Pancreas (tissue), 10 donors: ENCODE results near the gene MRPS33. TPM values are rescaled to one million over a fixed set of nuclear protein-coding genes. Genes with fewer than 3 reads are reported as not detected.
A peak's percentile ranks its signal among the peaks of the same experiment; 100 is the strongest.
"Not testable (repeated sequence)": the region's sequence is repeated elsewhere in the genome, so short reads cannot be mapped to it uniquely, and the experiment has no call there.

Experiments
- ATAC-seq, 4 donors: fragments of 200-7000 bp; cut with Tn5 transposase; one replicate each; pipeline versions ENCODE4 v1.8.0 to v1.9.1; 2020; ENCODE audit warnings: mild to moderate bottlenecking in 4 of 4, moderate library complexity in 4 of 4
- DNase-seq, 6 donors: peaks; one replicate each; pipeline ENCODE4 v3.0.0-alpha.2; 2020
- FAIRE-seq: peaks from 2 replicates; lab custom pipeline; 2012; peaks lifted over from hg19 to GRCh38; lab: Jason Lieb, UNC
- H3K27ac ChIP-seq, 4 donors: fragments of 200-600 bp; sonication (generic); 1 replicate in 3 of 4; 2 replicates in 1 of 4; pipeline versions ENCODE4 v1.5.0 to v1.8.0; 2020
- H3K27me3 ChIP-seq, 4 donors: fragments of 200-600 bp; one replicate each; pipeline ENCODE4 v1.8.0; 2021
- H3K36me3 ChIP-seq, 3 donors: fragments of 200-600 bp; sonication (generic) in 1 of 3; one replicate each; pipeline versions ENCODE4 v1.5.0 to v1.8.0; 2020 to 2021
- H3K4me1 ChIP-seq, 3 donors: fragments of 200-600 bp; one replicate each; pipeline ENCODE4 v1.8.0; 2021
- H3K4me3 ChIP-seq, 4 donors: fragments of 200-600 bp; sonication (generic) in 2 of 4; one replicate each; pipeline versions ENCODE4 v1.5.0 to v1.8.0; 2020 to 2021
- H3K9me3 ChIP-seq, 4 donors: fragments of 200-600 bp; one replicate each; pipeline ENCODE4 v1.8.0; 2021
- CTCF ChIP-seq, 4 donors: fragments of 200-600 bp; sonication (generic) in 3 of 4; IDR thresholded peaks; one replicate each; pipeline versions ENCODE4 v1.5.0 to v1.8.0; 2021; ENCODE audit warnings: antibody characterized with exemption in 4 of 4
- WGBS, 2 donors: extraction: QIAGEN DNeasy Blood & Tissue Kit; methylation state at CpG; one replicate each; pipeline ENCODE4 v1.1.7; 2013; 5-methylcytosine and 5-hydroxymethylcytosine counted together
- intact Hi-C, 3 donors: fragments of 100-400 bp; cut with DNase I; formaldehyde crosslinking; loops; one replicate each; pipeline versions ENCODE4 v1.11.1 to v1.14.2; 2022
- polyA plus RNA-seq, 2 donors: library from polyadenylated mRNA; stranded (reverse); fragments of 200-250 nt; gene quantifications; one replicate each; pipeline ENCODE4 v1.2.3, GENCODE V29; 2013
- total RNA-seq, 6 donors: library from RNA; stranded (reverse); fragmentation: NEBNext Ultra II Directional in 4 of 6; extraction: Animal tissue kit (Norgen Biotek cat#: 25700) in 4 of 6; gene quantifications; one replicate each; pipeline versions ENCODE4 v1.2.1 to v1.2.4, GENCODE V29; 2021 to 2023
- donor health status: healthy with polysubstance abuse.
- donor health status: DM: no; HTN: no; CAD: no; lungs with moderate emphysema.
- donor health status: DM: no; HTN: no; CAD: no.
- donor health status: control.
- donor health status: control.
- donor health status: Bipolar disorder and iron deficiency.
- donor health status: DM: yes; HTN: yes; CAD: no.
- donor health status: DM: no; HTN: no; CAD: no.
- donor health status: DM: no; HTN: no; CAD: no.
- donor health status: DM: yes; HTN: yes; CAD: no.

MRPS33 gene
- total and polyA plus RNA-seq, 8 donors = 19.6 to 44.9 (median 28.3) TPM

GRCh38 chr7:140961117-140961516 is 53.6 kb downstream of the MRPS33 start:
- DNase-seq = no peak
- Histone ChIP-seq H3K27ac (no peak overlapping the region), H3K9me3 (no peaks in the 10 kb centered on the region), H3K27me3 (no peaks in the 10 kb centered on the region), H3K36me3 (no peaks in the 10 kb centered on the region), H3K4me3 (no peak overlapping the region), H3K4me1 (no peaks in the 10 kb centered on the region)
- ATAC-seq = no peak
- no peak for TF ChIP-seq CTCF (IDR thresholded peaks at IDR 0.05)
- intact Hi-C loops = no loop called here
- no peak for FAIRE-seq
- WGBS, 2 donors = 82 to 95% methylated on average over 2 to 4 of the region's 4 CpGs

GRCh38 chr7:140956997-140957396 is 57.8 kb downstream of the MRPS33 start:
- WGBS, 2 donors = 90 to 94% methylated on average over 23 to 25 of the region's 25 CpGs
- peak in 1 of 6 donors; percentile 47 for DNase-seq
- H3K4me3 ChIP-seq, H3K9me3 ChIP-seq, H3K4me1 ChIP-seq, H3K27ac ChIP-seq, intact Hi-C loops, H3K27me3 ChIP-seq, H3K36me3 ChIP-seq, ATAC-seq, FAIRE-seq: not testable (repeated sequence)

Other genes with a start within 250 kb of the MRPS33 start
- gene BRAF, start 90.0 kb downstream of the MRPS33 start, total RNA-seq = 10 to 100 TPM; 15.5 to 21.7 (median 16.8) TPM
- gene BRAF, start 90.0 kb downstream of the MRPS33 start, polyA plus RNA-seq = 1 to 10 TPM; 5.2 to 6.0 TPM
- 1 to 10 TPM; 1.4 to 3.0 (median 2.2) TPM for gene TMEM178B, start 59.1 kb upstream of the MRPS33 start, total RNA-seq
- 1 to 10 TPM in 1 of 2 donors, under 1 TPM in 1; 0.42 to 2.2 TPM for gene TMEM178B, start 59.1 kb upstream of the MRPS33 start, polyA plus RNA-seq